Measurements from ENCODE around the gene JPT2.

The JPT2 gene

DNA sequence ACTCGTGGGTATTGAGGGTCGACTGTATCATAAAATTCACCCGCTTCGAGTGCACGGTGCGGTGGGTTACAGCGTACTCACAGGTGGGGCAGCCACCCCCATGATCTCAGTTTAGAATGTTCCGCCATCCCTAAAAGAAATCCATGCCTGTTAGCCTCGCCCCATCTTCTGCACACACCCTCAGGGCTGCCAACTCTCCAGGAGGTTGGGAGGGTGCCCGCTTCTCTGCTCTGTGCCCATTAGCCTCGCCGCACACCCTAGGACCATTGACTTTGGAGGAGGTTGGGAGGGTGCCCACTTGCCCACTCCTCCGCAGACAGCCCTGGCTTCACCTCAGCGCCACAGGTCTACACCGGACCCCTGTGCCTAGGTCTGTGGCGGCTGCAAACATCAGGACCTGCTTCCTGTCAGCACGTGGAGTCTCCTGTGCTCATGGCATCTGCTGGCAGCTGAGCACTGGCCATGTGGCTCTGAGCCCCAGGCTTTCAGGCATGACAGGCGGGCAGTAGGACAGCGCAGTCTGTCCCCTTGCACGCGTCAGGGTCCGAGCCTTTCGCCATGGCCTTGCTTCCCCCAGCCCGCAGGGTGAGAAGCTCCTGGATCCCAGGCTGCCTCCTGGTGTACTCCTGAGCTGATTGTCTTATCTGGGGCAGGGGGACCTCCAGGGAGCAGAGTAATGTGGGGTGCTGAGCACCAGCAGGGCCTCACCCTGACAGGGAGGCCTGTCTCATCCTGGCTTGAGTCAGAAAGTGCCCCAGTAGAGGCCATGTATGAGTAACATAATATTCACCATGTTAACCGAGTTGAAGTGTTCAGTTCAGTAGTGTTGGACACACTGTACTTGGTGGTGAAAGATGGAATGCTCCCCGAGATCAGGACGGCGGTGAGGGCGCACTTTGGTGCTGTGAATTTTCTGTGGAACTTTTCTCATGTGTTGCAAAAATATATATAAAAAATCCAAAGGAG is 71.4 kb downstream of the JPT2 start:
- H3K27ac Mint-ChIP-seq, result no peak overlapping the region
- H3K9me3 Mint-ChIP-seq, result no peaks in the 10 kb centered on the region
- H3K27me3 Mint-ChIP-seq, result no peaks in the 10 kb centered on the region
- H3K36me3 Mint-ChIP-seq, result peaks cover 15% of the 10 kb centered on the region
- ATAC-seq (ENCODE audit: low read depth) (no peak), DNase-seq (ENCODE audit: low spot score in 2 of 2) (no peak)
- peaks cover 2% of the 10 kb centered on the region for H3K4me1 Mint-ChIP-seq
- H3K4me3 Mint-ChIP-seq, result no peak overlapping the region
